GM23248 (cell line): Measurements from ENCODE around the gene APOL3. TPM values are rescaled to one million over a fixed set of nuclear protein-coding genes. Genes with fewer than 3 reads are reported as not detected.
"Not testable (repeated sequence)": the region's sequence is repeated elsewhere in the genome, so short reads cannot be mapped to it uniquely, and the experiment has no call there.

Source experiments
- DNase-seq: peaks from one replicate; pipeline ENCODE4 v3.0.0-alpha.2; 2015
- H2AFZ ChIP-seq: fragments of 200-600 bp; sonication (generic); 2 replicates; pipeline ENCODE4 v1.6.1; 2016; ENCODE audit warnings: antibody characterized with exemption
- H3F3A ChIP-seq: fragments of 200-600 bp; sonication (generic); 2 replicates; pipeline ENCODE4 v1.6.1; 2016; ENCODE audit warnings: mild to moderate bottlenecking, antibody characterized with exemption, mixed run types; ENCODE audit not compliant: insufficient read depth
- H3K27ac ChIP-seq: fragments of 200-600 bp; sonication (generic); 2 replicates; pipeline ENCODE4 v1.5.1; 2016; ENCODE audit warnings: mild to moderate bottlenecking
- H3K27me3 ChIP-seq: fragments of 200-600 bp; sonication (generic); replicated peaks from 2 replicates; pipeline ENCODE4 v1.6.1; 2016; ENCODE audit warnings: mild to moderate bottlenecking; ENCODE audit not compliant: insufficient read depth
- H3K36me3 ChIP-seq: fragments of 200-600 bp; sonication (generic); 2 replicates; pipeline ENCODE4 v1.6.1; 2016; ENCODE audit warnings: low read depth, mild to moderate bottlenecking
- H3K4me1 ChIP-seq: fragments of 200-600 bp; sonication (generic); 2 replicates; pipeline ENCODE4 v1.6.1; 2016; ENCODE audit warnings: mild to moderate bottlenecking; ENCODE audit not compliant: insufficient read depth
- H3K4me2 ChIP-seq: fragments of 200-600 bp; sonication (generic); one replicate; pipeline ENCODE4 v1.6.1; 2016; ENCODE audit warnings: mild to moderate bottlenecking; ENCODE audit not compliant: unreplicated experiment
- H3K4me3 ChIP-seq: fragments of 200-600 bp; sonication (generic); 2 replicates; pipeline ENCODE4 v1.5.1; 2016; ENCODE audit warnings: mild to moderate bottlenecking
- H3K79me2 ChIP-seq: fragments of 200-600 bp; sonication (generic); 2 replicates; pipeline ENCODE4 v1.6.1; 2016; ENCODE audit warnings: mild to moderate bottlenecking; ENCODE audit not compliant: insufficient read depth
- H3K9ac ChIP-seq: fragments of 200-600 bp; sonication (generic); 2 replicates; pipeline ENCODE4 v1.6.1; 2016; ENCODE audit warnings: mild to moderate bottlenecking
- H3K9me2 ChIP-seq: fragments of 200-600 bp; sonication (generic); 2 replicates; pipeline ENCODE4 v1.6.1; 2016; ENCODE audit warnings: mixed run types, mild to moderate bottlenecking, moderate library complexity; ENCODE audit not compliant: insufficient read depth
- H3K9me3 ChIP-seq: fragments of 200-600 bp; sonication (generic); one replicate; pipeline ENCODE4 v1.6.1; 2017; ENCODE audit warnings: low read depth
- H4K20me1 ChIP-seq: fragments of 200-600 bp; sonication (generic); 2 replicates; pipeline ENCODE4 v1.6.0; 2016; ENCODE audit not compliant: insufficient read depth
- EZH2 ChIP-seq: fragments of 200-600 bp; sonication (generic); IDR thresholded peaks from 2 replicates; pipeline ENCODE4 v1.6.1; 2018; ENCODE audit warnings: antibody characterized with exemption, mild to moderate bottlenecking; ENCODE audit not compliant: insufficient read depth, poor library complexity, severe bottlenecking
- EZH2phosphoT487 ChIP-seq: fragments of 200-600 bp; sonication (generic); IDR thresholded peaks from 2 replicates; pipeline ENCODE4 v1.6.1; 2018; ENCODE audit warnings: antibody characterized with exemption, moderate library complexity, mild to moderate bottlenecking, low read depth; ENCODE audit not compliant: insufficient read depth
- WGBS, 2 experiments: methylation state at CpG; one replicate each; pipeline ENCODE4 v1.1.6; 2015 to 2017; ENCODE audit warnings: low lambda C conversion rate in 2 of 2, low coverage in 1 of 2; ENCODE audit errors: missing lambda C conversion rate in 2 of 2; 5-methylcytosine and 5-hydroxymethylcytosine counted together
- in situ Hi-C: fragments of 300-500 bp; cut with MboI; formaldehyde crosslinking; loops from 2 replicates; pipeline ENCODE4 v1.15.0; 2020
- polyA plus RNA-seq: library from polyadenylated mRNA; unstranded; fragments of >200 nt; fragmentation: Nextera tagmentation; extraction: Ambion mirVana; gene quantifications from 2 replicates; pipeline ENCODE4 v1.2.1, GENCODE V29; 2016
- total RNA-seq: library from RNA; depleted of rRNA; stranded (reverse); fragments of >200 nt; shearing (Covaris generic); gene quantifications from 2 replicates; pipeline ENCODE4 v1.2.3, GENCODE V29; 2014

APOL3 gene
- total and polyA plus RNA-seq, 2 experiments from 2014 or later, result 4.0 to 5.5 TPM

- no peaks in the 10 kb centered on the region for H3K9me2 ChIP-seq
- in situ Hi-C loops, result loop anchor here (25.0 kb wide), 1 partner anchor 294 kb away; the partner anchor contains the start of gene TXN2
- TF ChIP-seq EZH2phosphoT487 (no peak), EZH2 (no peak)
These were observed 32.6 kb upstream of the APOL3 start for GRCh38 chr22:36193171-36193570.

GRCh38 chr22:36192542-36192941, 32.0 kb upstream of the APOL3 start:
- 58 to 61% methylated on average over 4 of the region's 4 CpGs for WGBS, 2 experiments
- no peaks in the 10 kb centered on the region for H3K27me3 ChIP-seq
- H4K20me1 ChIP-seq, result no peaks in the 10 kb centered on the region
- no peak overlapping the region for H2AFZ ChIP-seq
- no peaks in the 10 kb centered on the region for H3K36me3 ChIP-seq
- H3K9ac ChIP-seq, result no peak overlapping the region
- H3K4me3 ChIP-seq, result no peak overlapping the region
- H3K9me3 ChIP-seq, result no peaks in the 10 kb centered on the region
- H3K9me2 ChIP-seq, result no peaks in the 10 kb centered on the region
- peaks cover 3% of the 10 kb centered on the region; the same call in 1 of the 2 replicates for H3K4me1 ChIP-seq
- TF ChIP-seq EZH2, result no peak
- no peak for TF ChIP-seq EZH2phosphoT487
- H3K4me2 ChIP-seq, result no peak overlapping the region
- H3K27ac ChIP-seq, result no peak overlapping the region
- in situ Hi-C loops, result loop anchor here (25.0 kb wide), 1 partner anchor 295 kb away; the partner anchor contains the start of gene TXN2
- H3F3A ChIP-seq, result 0 out of 2 replicates have a peak, but pooled peaks cover 9% of the 10 kb centered on the region
- no peak for DNase-seq
- H3K79me2 ChIP-seq, result no peaks in the 10 kb centered on the region

More at GRCh38 chr22:36193171-36193570, 32.6 kb upstream of the APOL3 start:
- H3K36me3 ChIP-seq, result no peaks in the 10 kb centered on the region
- DNase-seq, result no peak
- no peak overlapping the region for H3K4me2 ChIP-seq
- H3K9me3 ChIP-seq, result no peaks in the 10 kb centered on the region
- H3K27me3 ChIP-seq, result no peaks in the 10 kb centered on the region
- H3K27ac ChIP-seq, result no peak overlapping the region
- no peaks in the 10 kb centered on the region for H4K20me1 ChIP-seq
- peaks cover 3% of the 10 kb centered on the region; the same call in 1 of the 2 replicates for H3K4me1 ChIP-seq
- H2AFZ ChIP-seq, result no peak overlapping the region
- H3K9ac ChIP-seq, result no peak overlapping the region
- no peak overlapping the region for H3K4me3 ChIP-seq
- 85 to 86% methylated on average over 3 of the region's 3 CpGs for WGBS, 2 experiments
- 0 out of 2 replicates have a peak, but pooled peaks cover 9% of the 10 kb centered on the region for H3F3A ChIP-seq
- no peaks in the 10 kb centered on the region for H3K79me2 ChIP-seq

GRCh38 chr22:36191106-36191836, 30.7 kb upstream of the APOL3 start:
- Histone ChIP-seq H2AFZ (no peak overlapping the region), H3K4me3 (no peak overlapping the region), H3K9me2 (no peaks in the 10 kb centered on the region), H3K27ac (0 out of 2 replicates have a peak overlapping the region, but pooled peaks have one; percentile 7), H3K79me2 (no peaks in the 10 kb centered on the region), H3K27me3 (no peaks in the 10 kb centered on the region), H3K9ac (no peak overlapping the region), H3K36me3 (no peaks in the 10 kb centered on the region), H3K9me3 (no peaks in the 10 kb centered on the region), H3K4me2 (no peak overlapping the region), H3K4me1 (no peaks in the 10 kb centered on the region), H3F3A (0 out of 2 replicates have a peak, but pooled peaks cover 9% of the 10 kb centered on the region), H4K20me1 (no peaks in the 10 kb centered on the region)
- DNase-seq, result peak; percentile 83
- no peak for TF ChIP-seq EZH2
- no peak for TF ChIP-seq EZH2phosphoT487
- in situ Hi-C loops, result loop anchor here (25.0 kb wide), 1 partner anchor 296 kb away; the partner anchor contains the start of gene TXN2
- WGBS, 2 experiments, result 53 to 54% methylated on average over 17 of the region's 17 CpGs

GRCh38 chr22:36187862-36188261, 27.3 kb upstream of the APOL3 start:
- H2AFZ ChIP-seq, H3K4me2 ChIP-seq, H3K4me1 ChIP-seq, H3F3A ChIP-seq, DNase-seq, H4K20me1 ChIP-seq, H3K79me2 ChIP-seq, H3K4me3 ChIP-seq, H3K27ac ChIP-seq, H3K9me2 ChIP-seq, H3K27me3 ChIP-seq, H3K36me3 ChIP-seq, H3K9ac ChIP-seq, H3K9me3 ChIP-seq: not testable (repeated sequence)
- WGBS, 2 experiments, result 80 to 86% methylated on average over 3 of the region's 6 CpGs
- in situ Hi-C loops, result loop anchor here (25.0 kb wide), 1 partner anchor 299 kb away; the partner anchor contains the start of gene TXN2
